Psoas muscle (tissue), 8 donors: Measurements from ENCODE around the gene CAB39L. TPM values are rescaled to one million over a fixed set of nuclear protein-coding genes. Genes with fewer than 3 reads are reported as not detected.
"Not testable (repeated sequence)": the region's sequence is repeated elsewhere in the genome, so short reads cannot be mapped to it uniquely, and the experiment has no call there.

Experiments
- ATAC-seq, 4 donors: fragments of 200-7000 bp; cut with Tn5 transposase; one replicate each; pipeline ENCODE4 v1.9.1; 2020; ENCODE audit warnings: moderate library complexity in 3 of 4, mild to moderate bottlenecking in 2 of 4
- DNase-seq, 2 donors: peaks; one replicate each; pipeline ENCODE4 v3.0.0-alpha.2; 2020
- H3K27ac ChIP-seq: fragments of 200-600 bp; one replicate; pipeline ENCODE4 v1.8.0; 2022
- H3K27me3 ChIP-seq, 3 donors: fragments of 200-600 bp in 1 of 3; one replicate each; pipeline versions ENCODE4 v1.6.1 to v1.8.0; 2013 to 2022; ENCODE audit warnings: low read length in 2 of 3, mild to moderate bottlenecking in 2 of 3, moderate library complexity in 1 of 3; ENCODE audit not compliant: insufficient read depth in 3 of 3
- H3K36me3 ChIP-seq, 2 donors: fragments of 200-600 bp in 1 of 2; one replicate each; pipeline versions ENCODE4 v1.6.1 to v1.8.0; 2013 to 2022; ENCODE audit warnings: low read depth in 1 of 2, mild to moderate bottlenecking in 1 of 2, moderate library complexity in 1 of 2; ENCODE audit not compliant: insufficient read depth in 1 of 2
- H3K4me1 ChIP-seq: fragments of 200-600 bp; one replicate; pipeline ENCODE4 v1.8.0; 2022
- H3K4me3 ChIP-seq: fragments of 200-600 bp; one replicate; pipeline ENCODE4 v1.8.0; 2022; ENCODE audit warnings: mild to moderate bottlenecking
- H3K9me3 ChIP-seq: fragments of 200-600 bp; one replicate; pipeline ENCODE4 v1.8.0; 2022
- WGBS, 3 donors: extraction: QIAGEN DNeasy Blood & Tissue Kit; methylation state at CpG; one replicate each; pipeline versions ENCODE4 v1.1.6 to v1.1.7; 2013; 5-methylcytosine and 5-hydroxymethylcytosine counted together
- intact Hi-C, 2 donors: fragments of 100-400 bp; cut with DNase I; formaldehyde crosslinking; loops; one replicate each; pipeline versions ENCODE4 v1.11.0 to v1.14.2; 2022
- polyA plus RNA-seq, 3 donors: library from polyadenylated mRNA; stranded (reverse); fragments of 200-250 nt; gene quantifications; one replicate each; pipeline ENCODE4 v1.2.3, GENCODE V29; 2013
- total RNA-seq, 4 donors: library from RNA; stranded (reverse); fragmentation: NEBNext Ultra II Directional in 2 of 4; extraction: Animal tissue kit (Norgen Biotek cat#: 25700) in 2 of 4; gene quantifications; one replicate each; pipeline versions ENCODE4 v1.2.1 to v1.2.4, GENCODE V29; 2021 to 2023
- TF ChIP-seq, protein P1 (sequence below): fragments of 200-600 bp; IDR thresholded peaks from one replicate; pipeline ENCODE4 v1.8.0; 2022; ENCODE audit warnings: antibody characterized with exemption
- donor health status: healthy with polysubstance abuse.
- donor health status: DM: no; HTN: no; CAD: no; lungs with moderate emphysema.
- donor health status: Bipolar disorder and iron deficiency.
- donor health status: healthy.
- donor health status: DM: yes; HTN: yes; CAD: no.
- donor health status: DM: no; HTN: no; CAD: no.
- donor health status: DM: no; HTN: no; CAD: no.
- donor health status: DM: yes; HTN: yes; CAD: no.

CAB39L gene
- total and polyA plus RNA-seq, 7 donors = 1.5 to 13.3 (median 3.0) TPM

DNA sequence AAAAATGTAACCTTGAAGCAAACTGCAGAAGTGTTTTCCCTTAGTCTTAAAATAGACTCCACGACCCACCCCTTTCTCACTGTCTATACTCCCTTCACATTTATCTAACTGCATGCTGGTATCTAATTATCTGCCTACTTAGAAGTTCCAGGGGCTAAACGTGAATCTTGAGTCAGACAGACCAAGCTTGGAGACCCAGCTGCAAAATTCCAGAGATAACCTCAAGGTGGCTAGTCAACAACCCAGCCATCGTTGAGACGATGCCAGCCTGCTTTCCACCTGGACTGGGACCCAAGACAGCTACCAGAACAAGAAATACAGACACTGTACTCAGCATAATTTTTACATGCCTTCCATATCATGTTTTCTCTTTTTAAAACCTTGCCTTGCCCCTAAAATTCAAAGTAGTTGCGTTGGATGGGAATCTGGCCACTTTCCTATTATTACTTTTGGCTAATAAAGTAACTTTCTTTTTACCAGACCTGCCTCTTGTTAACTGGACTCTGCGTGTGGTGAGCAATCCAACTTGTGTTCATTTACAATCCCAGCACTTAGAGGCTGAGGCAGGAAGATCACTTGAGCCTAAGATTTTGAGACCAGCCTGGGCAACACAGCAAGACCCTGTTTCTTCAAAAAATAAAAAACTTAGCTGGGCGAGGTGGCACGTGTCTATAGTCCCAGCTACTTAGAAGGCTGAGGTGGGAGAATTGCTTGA, 113.9 kb downstream of the CAB39L start:
- intact Hi-C loops = no loop called here
- TF ChIP-seq, protein P1, sequence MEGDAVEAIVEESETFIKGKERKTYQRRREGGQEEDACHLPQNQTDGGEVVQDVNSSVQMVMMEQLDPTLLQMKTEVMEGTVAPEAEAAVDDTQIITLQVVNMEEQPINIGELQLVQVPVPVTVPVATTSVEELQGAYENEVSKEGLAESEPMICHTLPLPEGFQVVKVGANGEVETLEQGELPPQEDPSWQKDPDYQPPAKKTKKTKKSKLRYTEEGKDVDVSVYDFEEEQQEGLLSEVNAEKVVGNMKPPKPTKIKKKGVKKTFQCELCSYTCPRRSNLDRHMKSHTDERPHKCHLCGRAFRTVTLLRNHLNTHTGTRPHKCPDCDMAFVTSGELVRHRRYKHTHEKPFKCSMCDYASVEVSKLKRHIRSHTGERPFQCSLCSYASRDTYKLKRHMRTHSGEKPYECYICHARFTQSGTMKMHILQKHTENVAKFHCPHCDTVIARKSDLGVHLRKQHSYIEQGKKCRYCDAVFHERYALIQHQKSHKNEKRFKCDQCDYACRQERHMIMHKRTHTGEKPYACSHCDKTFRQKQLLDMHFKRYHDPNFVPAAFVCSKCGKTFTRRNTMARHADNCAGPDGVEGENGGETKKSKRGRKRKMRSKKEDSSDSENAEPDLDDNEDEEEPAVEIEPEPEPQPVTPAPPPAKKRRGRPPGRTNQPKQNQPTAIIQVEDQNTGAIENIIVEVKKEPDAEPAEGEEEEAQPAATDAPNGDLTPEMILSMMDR = no peak
- DNase-seq (no peak), ATAC-seq (no peak)
- Histone ChIP-seq H3K4me3 (no peak overlapping the region), H3K27ac (no peak overlapping the region), H3K27me3 (no peaks in the 10 kb centered on the region), H3K4me1 (no peaks in the 10 kb centered on the region), H3K36me3 (peaks cover 0 to 3% of the 10 kb centered on the region in 2 donors), H3K9me3 (no peaks in the 10 kb centered on the region)
- WGBS, 3 donors = 71 to 89% (median 85%) methylated on average over 8 of the region's 8 CpGs

DNA sequence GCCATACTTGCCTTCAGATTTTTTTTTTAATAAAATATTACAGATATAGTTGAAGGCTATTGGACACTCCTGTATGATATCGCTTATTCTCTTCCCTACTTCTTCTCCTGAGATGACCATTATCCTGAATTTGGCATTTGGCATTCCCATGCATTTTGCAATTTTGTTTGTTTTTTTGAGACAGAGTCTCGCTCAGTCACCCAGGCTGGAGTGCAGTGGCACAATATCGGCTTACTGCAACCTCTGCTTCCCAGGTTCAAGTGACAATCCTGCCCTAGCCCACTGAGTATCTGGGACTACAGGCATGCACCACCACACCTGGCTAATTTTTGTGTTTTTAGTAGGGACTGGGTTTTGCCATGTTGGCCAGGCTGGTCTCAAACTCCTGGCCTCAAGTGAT, 116.7 kb downstream of the CAB39L start:
- H3K36me3 ChIP-seq, ATAC-seq, intact Hi-C loops, H3K4me3 ChIP-seq, H3K4me1 ChIP-seq, H3K27ac ChIP-seq, H3K9me3 ChIP-seq, DNase-seq, H3K27me3 ChIP-seq: not testable (repeated sequence)
- 90 to 98% (median 97%) methylated on average over 3 of the region's 3 CpGs for WGBS, 3 donors

DNA sequence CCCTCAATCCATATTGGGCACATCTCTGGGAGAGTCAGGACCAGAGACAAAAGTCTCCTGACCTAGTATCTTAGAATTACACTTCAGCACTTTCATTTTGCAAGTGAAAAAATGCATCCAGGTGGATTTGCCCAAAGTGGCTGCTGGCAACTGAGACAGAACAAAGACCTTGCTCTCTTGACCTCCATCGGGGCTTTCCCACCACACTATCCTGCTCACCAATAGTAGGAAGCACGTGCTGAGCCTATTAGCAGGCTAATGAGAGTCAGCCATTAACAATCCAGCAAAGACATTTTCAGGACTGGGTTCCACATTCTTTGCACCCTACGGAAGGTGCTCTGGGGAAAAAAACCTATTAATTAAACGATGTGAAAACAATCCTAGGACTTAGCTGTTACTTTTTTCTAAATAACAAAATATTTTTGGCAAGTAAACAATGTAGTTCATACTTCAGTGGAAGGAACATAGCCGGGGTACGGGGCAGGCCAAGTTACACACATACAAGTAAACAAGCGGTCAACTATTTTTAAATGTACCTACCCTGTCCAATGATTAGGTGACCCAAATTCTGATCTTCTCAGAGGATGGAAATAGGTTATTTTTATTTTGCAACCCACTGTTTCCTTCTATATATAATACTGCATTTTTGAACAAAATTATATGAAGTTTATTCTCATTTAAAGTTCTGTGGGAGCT, 117.5 kb downstream of the CAB39L start:
- Histone ChIP-seq H3K36me3 (no peaks in the 10 kb centered on the region), H3K4me1 (no peaks in the 10 kb centered on the region), H3K4me3 (no peak overlapping the region), H3K27me3 (no peaks in the 10 kb centered on the region), H3K27ac (no peak overlapping the region), H3K9me3 (no peaks in the 10 kb centered on the region)
- intact Hi-C loops = no loop called here
- ATAC-seq = no peak
- TF ChIP-seq, protein P1 = no peak
- DNase-seq = no peak
- WGBS, 3 donors = 38 to 68% (median 62%) methylated on average over 7 of the region's 7 CpGs

DNA sequence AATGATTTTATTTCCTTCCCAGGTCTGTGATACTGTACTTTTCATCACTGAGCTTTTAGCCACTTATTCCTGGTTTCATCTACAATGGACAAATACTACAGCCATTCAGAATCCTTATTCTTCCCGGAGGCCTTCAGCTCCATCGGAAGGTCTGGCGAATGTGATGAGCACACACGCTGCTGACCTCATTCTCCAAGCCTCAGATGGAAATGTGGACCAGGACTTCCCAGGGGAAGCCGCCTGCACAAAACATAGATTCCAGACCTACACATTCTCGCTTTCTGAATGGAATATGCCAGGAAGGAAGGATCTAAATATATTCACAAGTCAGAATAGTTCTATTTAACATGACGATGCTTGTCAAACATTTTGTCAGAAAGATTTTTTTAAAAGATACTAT, 120.5 kb downstream of the CAB39L start:
- Histone ChIP-seq H3K27ac (no peak overlapping the region), H3K4me3 (no peak overlapping the region), H3K9me3 (no peaks in the 10 kb centered on the region), H3K36me3 (no peaks in the 10 kb centered on the region), H3K27me3 (no peaks in the 10 kb centered on the region), H3K4me1 (no peaks in the 10 kb centered on the region)
- ATAC-seq (no peak), DNase-seq (no peak)
- intact Hi-C loops = no loop called here
- TF ChIP-seq, protein P1 = no peak
- WGBS, 3 donors = 83 to 96% (median 86%) methylated on average over 7 of the region's 7 CpGs

DNA sequence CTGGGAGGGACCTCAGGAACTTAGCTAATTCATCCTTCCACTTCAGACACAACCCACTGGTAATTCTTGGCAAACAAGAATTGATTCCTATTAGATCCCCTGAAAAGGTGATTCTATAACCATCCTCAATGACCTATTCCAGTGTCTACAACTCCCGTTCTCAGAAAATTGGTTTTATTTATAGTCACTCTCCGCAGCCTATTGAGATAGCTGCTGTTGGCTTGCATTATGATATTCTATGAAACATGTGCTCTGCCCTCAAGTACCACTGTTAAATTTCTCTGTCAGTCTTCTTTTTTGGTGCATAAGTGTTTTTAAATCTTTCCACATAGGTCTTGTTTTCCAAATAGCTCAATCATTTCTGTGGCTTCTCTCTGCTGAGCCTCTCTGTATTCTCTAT, 121.2 kb downstream of the CAB39L start:
- Histone ChIP-seq H3K4me3 (no peak overlapping the region), H3K36me3 (no peaks in the 10 kb centered on the region), H3K4me1 (no peaks in the 10 kb centered on the region), H3K9me3 (no peaks in the 10 kb centered on the region), H3K27me3 (no peaks in the 10 kb centered on the region), H3K27ac (no peak overlapping the region)
- WGBS, 3 donors = 72 to 100% (median 92%) methylated on average over 2 of the region's 2 CpGs
- TF ChIP-seq, protein P1 = no peak
- ATAC-seq (no peak), DNase-seq (no peak)
- intact Hi-C loops = no loop called here
